Central memory CD4-positive, alpha-beta T cell (primary cell): ENCODE data around the gene JMJD1C.
"Not testable (repeated sequence)": the region's sequence is repeated elsewhere in the genome, so short reads cannot be mapped to it uniquely, and the experiment has no call there.

ENCODE experiments used
- DNase-seq: peaks from one replicate; pipeline ENCODE4 v3.0.0; 2022

Gene JMJD1C

GRCh38 chr10:63392224-63392623 lies 73.6 kb downstream of the JMJD1C start:
- no peak for DNase-seq

DNA sequence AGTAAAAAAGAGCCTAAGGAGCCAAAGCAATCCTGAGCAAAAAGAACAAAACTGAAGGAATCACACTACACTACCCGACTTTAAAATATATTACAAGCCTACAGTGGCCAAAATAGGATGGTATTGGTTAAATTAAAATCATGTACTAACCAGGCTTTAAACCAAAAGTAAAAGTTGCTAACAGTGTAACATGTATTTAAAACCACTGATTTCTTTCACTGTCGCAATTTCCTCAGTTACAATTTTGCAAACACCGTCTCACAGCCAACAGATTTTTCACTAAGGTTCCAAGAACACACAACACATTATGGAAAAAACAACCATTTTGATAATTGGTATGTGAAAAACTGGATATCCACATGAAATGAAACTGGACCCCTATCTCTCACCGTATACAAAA lies 74.0 kb downstream of the JMJD1C start:
- DNase-seq: no peak

GRCh38 chr10:63390521-63390920 lies 75.3 kb downstream of the JMJD1C start:
- no peak for DNase-seq

GRCh38 chr10:63388421-63389031 lies 77.3 kb downstream of the JMJD1C start:
- DNase-seq: peak; percentile 47

- DNase-seq: no peak
Observed at GRCh38 chr10:63385254-63385653, 80.5 kb downstream of the JMJD1C start.

GRCh38 chr10:63384675-63385074 lies 81.1 kb downstream of the JMJD1C start:
- DNase-seq: no peak

DNA sequence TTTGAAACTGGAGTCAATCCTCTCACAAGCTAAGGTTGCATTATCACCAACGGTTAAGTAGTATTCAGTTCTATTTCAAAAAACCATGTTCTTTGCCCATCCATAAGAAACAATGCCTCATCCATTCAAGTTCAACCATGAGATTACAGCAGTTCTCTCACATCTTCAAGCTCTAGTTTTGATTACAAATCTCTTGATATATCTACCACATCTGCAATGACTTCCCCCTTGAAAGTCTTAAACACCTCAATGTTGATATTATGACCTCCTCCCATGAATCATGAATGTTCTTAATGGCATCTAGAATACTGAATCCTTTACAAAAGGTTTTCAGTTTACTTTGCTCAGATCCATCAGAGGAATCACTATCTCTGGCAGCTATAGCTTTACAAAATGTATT lies 81.8 kb downstream of the JMJD1C start:
- DNase-seq: no peak

DNA sequence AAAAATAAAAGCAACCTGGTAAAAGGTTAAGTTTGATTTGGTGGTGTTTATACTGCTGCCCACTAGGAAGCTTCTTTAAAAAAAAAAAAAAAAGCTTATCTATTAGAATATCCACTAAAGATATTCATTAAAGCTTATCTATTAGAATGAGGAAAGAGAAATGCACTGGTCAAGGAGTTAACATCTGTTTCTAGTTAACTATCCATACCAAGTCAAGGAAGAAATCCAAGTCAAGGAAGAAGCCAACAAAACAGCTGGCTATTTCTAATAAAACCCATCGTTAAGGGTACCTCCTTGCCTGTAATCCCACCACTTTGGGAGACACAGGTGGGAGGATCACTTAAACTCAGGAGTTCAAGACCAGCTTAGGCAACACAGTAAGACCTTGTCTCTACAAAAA lies 82.6 kb downstream of the JMJD1C start:
- no peak for DNase-seq

GRCh38 chr10:63382066-63382465 lies 83.7 kb downstream of the JMJD1C start:
- no peak for DNase-seq

- not testable (repeated sequence) for DNase-seq
Observed at GRCh38 chr10:63377305-63377661, 88.5 kb downstream of the JMJD1C start.

DNA sequence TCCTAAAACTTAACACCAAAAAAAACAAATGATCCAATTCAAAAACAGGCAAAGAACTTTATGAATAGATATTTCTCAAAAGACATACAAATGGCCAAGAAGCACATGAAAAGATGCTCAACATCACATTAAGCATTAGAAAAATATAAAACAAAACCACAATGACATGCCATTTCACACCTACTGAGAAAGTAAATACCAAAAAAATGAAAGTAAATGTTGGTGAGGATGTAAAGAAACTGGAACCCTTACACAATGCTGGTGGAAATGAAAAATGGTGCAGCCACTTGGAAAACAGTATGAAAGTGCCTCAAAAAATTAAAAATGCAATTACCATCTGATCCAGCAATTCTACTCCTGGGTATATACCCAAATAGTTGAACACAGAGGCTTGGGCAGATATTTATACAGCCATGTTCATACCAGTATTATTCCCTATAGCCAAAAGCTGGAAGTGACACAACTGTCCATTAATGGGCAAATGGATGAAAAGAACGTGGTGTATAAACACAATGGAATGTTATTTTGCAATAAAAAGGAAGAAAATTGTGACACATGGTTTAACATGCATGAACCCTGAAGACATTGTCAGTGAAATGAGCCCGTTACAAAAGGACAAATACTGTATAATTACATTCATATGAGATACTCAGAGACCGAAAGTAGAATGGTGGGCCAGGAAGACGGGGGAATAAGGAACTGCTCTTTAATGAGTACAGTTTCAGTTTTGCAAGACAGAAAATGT lies 89.0 kb downstream of the JMJD1C start:
- DNase-seq: no peak

GRCh38 chr10:63375859-63376258 lies 89.9 kb downstream of the JMJD1C start:
- no peak for DNase-seq

DNA sequence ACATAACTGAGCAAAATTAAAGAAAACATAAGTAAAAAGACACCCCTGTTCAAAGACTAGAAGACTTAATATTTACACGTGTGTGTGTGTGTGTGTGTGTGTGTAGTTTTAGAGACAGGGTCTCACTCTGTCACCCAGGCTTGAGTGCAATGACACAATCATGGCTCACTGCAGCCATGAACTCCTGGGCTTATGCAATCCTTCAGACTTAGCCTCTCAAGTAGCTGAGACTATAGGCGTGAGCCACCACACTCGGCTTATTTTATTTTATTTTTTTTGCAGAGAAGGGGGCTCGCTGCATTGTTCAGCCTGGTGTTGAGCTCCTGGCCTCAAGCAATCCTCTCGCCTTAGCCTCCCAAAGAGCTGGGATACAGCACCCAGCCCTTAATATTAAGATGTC lies 90.3 kb downstream of the JMJD1C start:
- no peak for DNase-seq

GRCh38 chr10:63374991-63375390 lies 90.8 kb downstream of the JMJD1C start:
- DNase-seq: no peak

- DNase-seq: no peak
Observed at GRCh38 chr10:63373176-63373575, 92.6 kb downstream of the JMJD1C start.

DNA sequence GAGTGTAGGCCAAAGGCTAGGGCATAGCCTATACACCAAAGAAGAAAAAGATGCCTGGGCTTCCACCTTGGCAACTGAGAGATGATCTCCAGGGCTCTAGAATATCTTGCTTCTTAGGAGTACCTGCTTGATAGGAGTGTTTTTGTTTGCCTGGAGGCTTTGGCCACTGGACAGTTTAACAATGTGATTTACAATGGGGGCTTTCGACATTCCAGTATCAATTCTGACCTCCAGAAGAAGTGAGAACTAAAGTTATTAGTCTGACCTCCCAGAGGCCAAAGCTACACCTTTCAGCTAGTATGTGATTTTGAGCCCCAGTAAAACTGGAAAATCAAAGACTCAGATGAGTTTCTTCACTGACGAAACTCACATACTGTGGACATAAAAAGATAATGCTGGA lies 96.1 kb downstream of the JMJD1C start:
- DNase-seq: no peak

DNA sequence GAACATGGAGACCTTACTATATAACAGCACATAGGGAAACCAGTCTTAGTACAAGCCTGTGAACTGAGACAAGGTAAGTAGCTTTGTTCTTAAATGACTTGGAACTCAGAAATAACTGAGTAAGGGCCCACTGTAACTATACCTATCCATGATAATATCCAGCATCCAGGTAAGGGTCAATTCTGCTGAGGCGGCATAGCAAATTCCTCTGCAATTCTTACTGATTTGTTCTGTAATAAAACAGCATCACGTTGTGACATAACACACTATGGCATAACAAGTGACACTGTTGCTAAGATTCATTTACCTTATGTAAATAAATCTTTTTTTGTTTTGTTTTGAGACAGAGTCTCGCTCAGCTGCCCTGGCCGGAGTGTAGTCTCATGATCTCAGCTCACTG lies 97.4 kb downstream of the JMJD1C start:
- DNase-seq: no peak

DNA sequence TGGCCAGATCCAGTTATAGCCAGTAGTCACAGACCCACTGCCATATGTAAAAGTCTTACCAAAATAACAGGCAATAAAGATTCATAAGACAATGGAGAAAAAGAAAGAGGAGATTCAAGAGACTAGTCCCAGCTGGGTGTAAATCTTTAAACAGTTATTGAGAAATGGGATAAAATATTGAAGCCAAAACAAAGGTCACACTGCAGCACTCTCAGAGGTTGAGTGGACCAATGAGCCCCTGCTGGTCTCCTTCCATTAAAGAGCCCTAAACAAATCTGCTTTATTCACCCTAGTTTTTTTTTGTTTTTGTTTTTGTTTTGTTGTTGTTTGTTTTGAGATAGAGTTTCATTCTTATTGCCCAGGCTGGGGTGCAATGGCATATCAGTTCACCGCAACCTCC lies 98.8 kb downstream of the JMJD1C start:
- no peak for DNase-seq

DNA sequence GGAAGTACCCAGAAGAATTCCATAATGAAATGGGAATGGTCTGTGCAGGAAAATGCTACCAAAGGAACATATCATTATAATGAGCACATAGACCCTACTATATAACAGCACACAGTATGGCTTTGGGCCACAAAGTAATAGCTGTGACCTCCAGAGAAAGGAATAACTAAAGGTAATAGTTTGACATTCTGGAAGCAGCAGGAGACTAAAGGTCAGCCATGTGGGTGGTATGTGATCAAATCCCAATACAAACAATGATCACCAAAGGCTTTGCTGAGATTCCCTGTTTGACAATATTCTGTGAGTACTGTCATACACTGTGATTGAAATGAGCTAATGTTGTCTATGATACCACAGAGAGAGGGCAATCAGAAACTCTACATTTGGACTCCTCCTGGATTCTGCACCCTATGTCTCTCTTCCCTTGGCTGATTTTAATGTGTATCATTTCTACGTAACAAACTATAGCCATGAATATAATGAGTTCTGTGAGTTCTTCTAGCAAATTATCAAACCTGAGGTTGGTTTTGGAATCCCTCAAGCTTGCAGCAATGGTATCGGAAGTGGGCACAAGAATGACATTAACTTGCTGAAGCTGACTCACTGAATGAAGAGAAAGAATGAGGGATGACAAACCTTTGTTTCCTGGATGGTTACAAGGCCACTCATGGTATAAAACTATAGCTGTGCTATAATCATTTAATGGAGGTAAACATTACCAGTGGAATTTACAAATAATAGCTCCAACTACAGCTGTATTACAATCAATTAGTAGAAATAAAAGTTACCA lies 99.6 kb downstream of the JMJD1C start:
- no peak for DNase-seq

DNA sequence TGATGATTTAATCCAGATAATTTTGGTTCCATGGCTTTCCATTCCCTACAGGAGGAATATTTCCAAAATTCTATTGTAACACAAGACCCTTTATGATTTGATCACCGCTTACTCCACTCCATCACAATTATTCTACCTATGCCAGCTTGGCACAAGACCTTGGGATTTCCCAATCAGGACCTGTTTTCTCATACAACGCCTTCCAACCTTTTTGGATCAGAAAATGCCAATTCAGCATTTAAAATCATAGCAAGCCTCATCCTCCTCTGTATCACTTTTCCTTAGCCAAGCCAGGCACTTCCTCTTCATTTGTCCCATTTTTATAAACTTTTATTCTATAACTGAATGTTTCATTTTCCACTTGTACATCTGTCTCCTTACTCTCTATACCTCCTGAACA lies 100.9 kb downstream of the JMJD1C start:
- no peak for DNase-seq

GRCh38 chr10:63363951-63364350 lies 101.8 kb downstream of the JMJD1C start:
- DNase-seq: no peak

- no peak for DNase-seq
Observed at GRCh38 chr10:63355682-63356081, 110.1 kb downstream of the JMJD1C start.

- DNase-seq: no peak
Observed at GRCh38 chr10:63352976-63353375, 112.8 kb downstream of the JMJD1C start.

DNA sequence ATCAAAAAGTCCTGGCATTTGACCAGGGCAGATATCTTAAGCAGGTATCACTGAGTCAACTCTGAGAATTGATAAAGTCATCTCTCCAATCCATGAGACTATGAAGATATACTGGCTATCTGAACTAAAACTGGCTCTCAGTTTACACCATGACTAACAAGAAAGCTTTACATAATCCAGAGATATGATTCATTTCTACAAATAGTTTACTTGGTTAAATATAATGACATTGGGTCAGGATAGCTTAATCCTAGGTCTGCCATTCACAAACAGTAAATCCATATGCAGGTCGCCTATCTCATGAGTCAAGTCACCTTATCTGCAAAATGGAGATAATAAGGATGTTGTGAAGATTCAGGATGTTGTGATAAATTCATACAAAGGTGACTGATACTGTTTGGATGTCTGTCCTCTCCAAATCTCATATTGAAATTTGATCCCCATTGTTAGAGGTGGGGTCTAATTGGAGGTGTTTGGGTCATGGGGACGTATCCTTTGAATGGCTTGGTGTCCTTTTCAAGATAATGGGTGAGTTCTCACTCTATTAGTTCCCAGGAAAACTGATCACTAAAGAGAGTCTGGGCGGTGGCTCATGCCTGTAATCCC lies 117.4 kb downstream of the JMJD1C start:
- no peak for DNase-seq
